HG02970 (cell line): Measurements from ENCODE around the gene CBFA2T3.

Experiments
- ATAC-seq: cut with Tn5 transposase; IDR thresholded peaks from one replicate; pipeline ENCODE4 v1.9.1; 2021; ENCODE audit warnings: mild to moderate bottlenecking, moderate library complexity, moderate number of reproducible peaks; ENCODE audit not compliant: unreplicated experiment, low FRiP score

Gene CBFA2T3

DNA sequence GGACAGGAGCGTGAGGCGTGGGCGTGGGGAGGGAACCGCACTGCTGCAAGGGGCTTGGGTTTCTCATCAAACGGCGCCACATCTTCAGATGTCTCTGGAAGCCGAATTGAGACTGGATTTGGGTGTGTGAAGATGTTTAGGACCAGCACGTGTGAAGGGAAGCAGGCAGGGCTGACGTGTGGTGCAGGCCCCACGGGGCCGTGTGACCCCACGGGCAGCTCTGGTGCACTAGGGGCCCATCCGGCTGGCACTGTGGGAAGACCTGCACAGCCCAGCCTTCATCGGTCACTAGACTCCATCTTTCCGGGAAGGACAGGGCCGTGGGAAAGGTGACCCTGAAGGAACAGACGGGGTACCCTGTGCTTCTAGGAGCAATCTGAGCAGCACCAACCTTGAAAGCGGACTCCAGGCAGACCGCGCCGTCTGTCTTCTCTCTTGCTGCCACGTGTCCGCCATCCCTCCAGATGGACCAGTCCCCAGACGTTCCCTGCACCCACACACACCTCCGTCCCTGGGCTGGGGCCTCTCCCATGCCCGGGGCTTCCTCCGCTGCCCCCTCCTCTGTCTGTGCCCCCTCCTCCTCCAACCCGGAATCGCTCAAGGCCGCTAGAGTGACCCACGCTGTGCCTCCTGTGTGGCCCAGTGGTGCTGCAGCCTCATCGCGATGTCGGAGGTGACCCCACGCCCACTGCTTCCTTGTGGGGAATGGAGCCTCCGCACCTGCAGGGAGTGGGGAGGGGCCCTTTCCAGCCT lies 23.4 kb upstream of the CBFA2T3 start:
- no peak for ATAC-seq

- ATAC-seq: no peak
Measured at GRCh38 chr16:88999457-89000206, 22.6 kb upstream of the CBFA2T3 start.

- ATAC-seq: no peak
Measured at GRCh38 chr16:88995746-88996535, 18.9 kb upstream of the CBFA2T3 start.

DNA sequence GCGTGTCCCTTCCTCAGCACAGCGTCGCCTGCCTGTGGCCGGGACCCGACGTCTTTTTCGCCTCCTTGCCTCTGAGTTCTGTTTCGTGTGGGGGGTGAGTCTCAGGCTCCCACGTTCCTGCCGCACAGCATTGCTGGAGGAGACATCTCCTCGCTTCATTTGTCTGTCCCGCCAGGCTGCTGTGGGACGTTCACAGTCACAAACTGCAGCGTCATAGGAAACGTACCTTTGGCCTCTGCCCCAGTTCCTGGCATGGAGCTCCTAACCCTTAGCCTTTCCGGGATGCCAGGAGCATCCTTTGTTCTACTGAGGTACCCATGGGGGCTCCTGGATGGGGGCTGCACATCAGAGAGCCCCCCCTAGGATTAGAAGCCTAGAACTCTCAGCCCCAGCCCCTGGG lies 18.2 kb upstream of the CBFA2T3 start:
- no peak for ATAC-seq

DNA sequence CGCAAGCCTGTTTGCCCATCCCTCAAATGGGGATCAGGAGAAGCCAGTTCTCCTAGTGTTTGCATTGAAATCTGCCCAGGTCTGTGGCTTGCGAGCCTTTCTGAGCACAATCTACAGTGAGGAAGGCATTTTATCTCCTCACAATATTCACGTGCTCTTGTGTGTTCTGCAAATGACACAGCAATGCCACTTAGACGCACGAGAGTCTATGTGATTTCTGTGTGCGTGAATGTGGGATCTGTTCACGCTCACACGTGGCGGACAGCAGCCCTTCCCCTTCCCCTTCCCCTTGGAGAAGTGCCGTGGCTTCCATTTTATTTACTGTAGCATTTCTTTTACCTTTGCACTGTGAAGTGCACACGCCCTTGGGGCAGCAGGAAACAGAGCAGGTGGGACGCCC lies 17.7 kb upstream of the CBFA2T3 start:
- ATAC-seq: no peak

GRCh38 chr16:88993946-88994600 lies 17.1 kb upstream of the CBFA2T3 start:
- ATAC-seq: no peak

DNA sequence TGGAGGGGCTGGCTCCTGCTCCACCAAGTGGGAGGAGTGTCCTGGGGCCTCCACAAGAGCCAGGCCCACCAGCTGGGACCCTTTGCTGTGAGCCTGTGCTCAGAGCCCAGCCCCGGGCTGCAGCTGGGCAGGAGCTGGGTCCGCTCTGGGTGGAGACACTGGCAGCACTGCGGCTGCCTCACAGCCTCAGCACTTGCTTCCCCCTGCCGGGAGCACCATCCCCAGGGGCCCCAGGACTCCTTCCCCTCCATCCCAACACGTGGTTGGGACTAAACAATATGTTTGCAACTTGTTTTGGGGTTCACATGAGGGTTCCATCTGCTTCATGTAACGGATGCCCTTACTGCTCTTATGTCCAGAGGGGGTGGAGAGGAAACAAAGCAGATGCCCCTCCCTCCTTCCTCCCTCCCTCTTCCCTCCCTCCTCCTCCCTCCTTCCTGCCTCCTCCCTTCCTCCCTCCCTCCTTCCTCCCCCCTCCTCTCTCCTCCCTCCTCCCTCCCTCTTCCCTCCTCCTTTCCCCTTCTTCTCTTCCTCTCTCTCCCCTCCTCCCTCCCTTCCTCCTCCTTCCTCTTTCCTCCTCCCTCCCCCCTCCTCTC lies 16.3 kb upstream of the CBFA2T3 start:
- ATAC-seq: no peak

DNA sequence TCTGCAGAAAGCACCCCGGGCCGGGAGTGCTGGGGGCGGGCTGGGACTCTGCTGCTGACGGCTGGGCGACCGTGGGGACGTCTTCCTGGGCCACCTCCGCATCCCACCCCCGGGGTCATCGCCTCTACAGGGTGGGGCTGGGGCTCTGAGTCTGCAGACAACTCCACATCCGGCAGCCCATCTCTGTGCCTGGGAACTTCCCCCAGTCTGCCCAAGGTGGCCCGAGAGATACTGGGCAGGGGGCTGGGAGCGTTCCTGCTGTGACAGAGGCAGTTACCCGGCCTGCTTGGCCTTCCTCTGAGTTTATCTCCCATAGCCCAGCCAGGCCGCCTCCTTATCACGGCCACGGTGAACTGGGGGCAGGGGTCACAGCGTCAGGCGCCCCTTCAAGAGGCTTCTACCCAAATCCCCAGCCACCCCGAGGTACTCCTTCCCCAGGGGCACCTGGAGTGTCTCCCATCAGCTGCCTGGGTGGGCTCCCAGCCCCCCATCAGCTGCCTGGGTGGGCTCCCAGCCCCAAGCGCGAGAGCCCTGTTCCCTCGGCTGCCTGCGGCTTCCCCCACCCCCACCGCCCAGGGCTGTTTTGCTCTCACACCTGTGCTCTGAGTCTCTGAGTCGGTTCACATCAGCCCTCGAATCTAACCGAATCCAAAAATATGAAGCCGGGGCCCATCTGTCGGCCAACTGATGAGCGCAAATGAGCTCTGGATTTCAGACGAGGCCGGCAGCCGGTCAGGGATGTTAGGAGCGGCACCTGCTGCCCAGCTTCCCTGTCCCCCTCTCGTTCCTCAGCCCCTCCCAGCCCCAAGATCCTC lies 15.6 kb upstream of the CBFA2T3 start:
- no peak for ATAC-seq

- no peak for ATAC-seq
Measured at GRCh38 chr16:88991813-88992350, 14.9 kb upstream of the CBFA2T3 start.

DNA sequence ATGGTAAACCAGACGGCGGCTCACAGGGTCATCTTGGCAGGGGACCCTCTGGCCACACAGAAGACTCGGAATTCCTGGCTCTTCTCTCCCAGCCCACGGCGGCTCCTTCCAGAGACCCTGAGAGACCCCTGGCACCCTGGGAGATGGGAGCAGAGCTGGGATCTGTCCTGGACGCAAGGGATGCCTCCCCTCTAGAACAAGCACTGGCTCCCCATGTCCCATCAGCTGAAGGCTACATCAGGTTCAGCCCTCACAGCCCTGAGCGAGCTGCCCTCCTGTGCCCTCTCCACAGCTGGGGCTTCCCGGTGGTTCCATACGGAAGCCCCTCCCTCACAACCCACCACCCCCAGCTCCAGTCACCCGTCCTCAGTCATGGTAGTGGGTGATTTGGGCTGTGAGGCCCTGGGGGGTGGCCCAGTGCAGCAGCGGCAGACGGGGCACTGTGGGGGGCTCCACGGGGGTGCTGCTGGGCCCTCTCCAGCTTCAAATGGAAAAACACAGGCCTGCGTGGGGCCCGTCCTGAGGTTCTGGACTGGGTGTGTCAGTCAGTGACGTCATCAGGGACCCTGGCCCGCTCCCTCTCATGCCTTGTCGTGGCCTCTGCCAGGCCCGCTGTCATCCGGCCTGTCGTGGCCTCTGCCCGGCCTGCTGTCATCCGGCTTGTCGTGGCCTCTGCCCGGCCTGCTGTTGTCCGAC lies 13.0 kb upstream of the CBFA2T3 start:
- ATAC-seq: no peak

GRCh38 chr16:88988980-88989811 lies 12.2 kb upstream of the CBFA2T3 start:
- no peak for ATAC-seq

DNA sequence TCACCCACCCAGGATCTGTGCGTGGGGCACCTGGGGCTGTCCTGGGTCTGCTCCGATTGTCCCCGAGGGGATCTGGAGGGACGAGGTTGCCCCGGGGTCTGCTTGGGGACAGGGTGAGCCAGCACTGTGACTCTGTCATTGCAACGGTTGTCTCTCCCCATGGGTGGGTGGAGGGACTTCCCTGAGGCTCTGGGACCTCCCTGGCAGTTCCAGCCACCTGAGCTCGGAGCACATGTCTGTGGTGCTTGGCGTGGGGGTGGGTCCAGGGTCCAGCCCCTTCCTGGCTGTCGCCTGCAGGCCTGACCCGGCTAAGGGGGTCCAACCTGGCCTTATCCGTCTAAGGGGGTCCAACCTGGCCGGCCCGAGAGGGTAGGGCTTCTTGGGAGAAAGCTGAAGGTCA lies 8.5 kb upstream of the CBFA2T3 start:
- no peak for ATAC-seq

DNA sequence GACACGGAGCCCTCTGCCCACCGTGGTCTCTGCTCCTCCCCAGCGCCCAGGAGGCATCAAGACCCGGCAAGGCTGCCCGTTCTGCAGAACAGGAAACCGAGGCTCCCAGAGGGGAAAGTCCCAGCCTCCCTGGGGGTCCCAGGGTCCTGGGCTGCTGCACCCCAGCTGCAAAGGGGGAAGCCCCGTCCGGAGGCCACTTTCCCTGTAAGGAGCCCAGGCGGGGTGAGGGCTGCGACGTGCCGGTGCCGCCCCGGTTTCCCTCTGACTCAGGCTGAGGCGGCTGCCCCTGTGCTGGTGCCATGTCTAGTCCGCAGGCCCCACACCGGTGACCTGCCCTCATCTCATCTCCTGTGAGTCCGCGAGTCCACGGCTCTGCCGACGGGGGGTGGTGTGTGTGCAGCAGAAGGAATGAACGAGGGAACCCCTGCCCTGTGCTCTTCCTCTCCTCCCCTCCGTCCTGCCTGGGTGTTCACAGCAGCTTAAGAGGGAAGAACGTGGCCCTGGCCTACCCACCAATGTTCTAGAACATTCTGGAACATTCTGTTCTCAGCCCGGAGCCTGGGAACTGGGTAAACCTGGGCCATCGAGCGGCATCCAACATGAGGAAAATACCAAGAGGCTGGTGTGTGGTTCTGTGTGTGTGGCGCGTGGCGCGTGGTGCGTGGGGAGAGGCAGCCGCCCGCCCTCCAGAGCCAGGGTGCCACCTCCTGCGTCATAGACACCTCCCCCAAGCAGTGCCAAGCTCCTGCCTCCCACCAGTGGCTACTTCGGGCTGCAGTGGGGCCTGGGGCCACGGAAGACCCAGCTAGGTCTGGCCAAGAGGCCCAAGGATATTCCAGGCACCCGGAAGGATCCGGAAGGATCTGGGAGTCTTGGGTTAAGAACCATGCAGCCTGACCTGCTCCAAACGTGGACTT lies 7.0 kb upstream of the CBFA2T3 start:
- ATAC-seq: no peak

- ATAC-seq: no peak
Measured at GRCh38 chr16:88983165-88983564, 6.2 kb upstream of the CBFA2T3 start.

DNA sequence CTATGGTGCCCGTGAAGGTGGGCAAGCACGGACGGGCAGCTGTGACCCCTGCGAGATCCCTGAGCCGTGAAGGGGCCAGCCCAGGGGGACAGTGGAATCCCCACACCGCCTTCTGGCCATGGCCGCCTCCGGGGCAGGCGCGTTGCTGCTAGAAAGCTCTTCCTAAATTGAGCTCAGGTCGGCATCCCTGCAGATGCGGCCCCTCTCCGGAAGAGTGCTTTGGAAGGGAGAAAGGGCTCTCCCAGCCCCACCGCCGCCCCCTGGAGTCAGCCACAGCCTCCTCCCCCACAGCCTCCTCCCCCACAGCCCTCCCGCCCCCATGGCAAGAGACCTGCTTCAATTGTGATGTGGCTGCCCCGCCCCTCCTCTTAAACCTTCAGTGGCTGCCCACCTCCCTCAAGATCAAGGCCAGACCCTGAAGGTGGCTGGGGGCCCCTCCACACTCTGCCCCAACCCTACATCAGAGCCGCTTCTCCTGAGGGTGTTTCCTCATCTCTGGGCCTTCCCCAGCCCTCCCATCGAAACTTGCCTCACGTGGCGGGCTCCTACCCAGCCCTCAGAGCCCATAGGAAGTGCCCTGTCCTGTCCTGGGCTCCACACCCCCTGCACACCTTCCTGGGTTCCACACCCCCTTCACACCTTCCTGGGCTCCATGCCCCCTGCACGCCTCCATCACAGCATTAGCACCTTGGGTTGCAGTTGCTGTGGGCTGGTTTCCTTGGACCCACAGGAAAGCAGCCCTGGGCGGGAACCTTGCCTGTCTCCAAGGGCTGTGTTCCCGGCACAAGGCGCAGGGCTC lies 5.5 kb upstream of the CBFA2T3 start:
- no peak for ATAC-seq
